ENCODE results near the gene ATP10A. TPM values are rescaled to one million over a fixed set of nuclear protein-coding genes. Genes with fewer than 3 reads are reported as not detected.

The ATP10A gene
- total RNA-seq, 1 experiment from 2014 or later = not detected

DNA sequence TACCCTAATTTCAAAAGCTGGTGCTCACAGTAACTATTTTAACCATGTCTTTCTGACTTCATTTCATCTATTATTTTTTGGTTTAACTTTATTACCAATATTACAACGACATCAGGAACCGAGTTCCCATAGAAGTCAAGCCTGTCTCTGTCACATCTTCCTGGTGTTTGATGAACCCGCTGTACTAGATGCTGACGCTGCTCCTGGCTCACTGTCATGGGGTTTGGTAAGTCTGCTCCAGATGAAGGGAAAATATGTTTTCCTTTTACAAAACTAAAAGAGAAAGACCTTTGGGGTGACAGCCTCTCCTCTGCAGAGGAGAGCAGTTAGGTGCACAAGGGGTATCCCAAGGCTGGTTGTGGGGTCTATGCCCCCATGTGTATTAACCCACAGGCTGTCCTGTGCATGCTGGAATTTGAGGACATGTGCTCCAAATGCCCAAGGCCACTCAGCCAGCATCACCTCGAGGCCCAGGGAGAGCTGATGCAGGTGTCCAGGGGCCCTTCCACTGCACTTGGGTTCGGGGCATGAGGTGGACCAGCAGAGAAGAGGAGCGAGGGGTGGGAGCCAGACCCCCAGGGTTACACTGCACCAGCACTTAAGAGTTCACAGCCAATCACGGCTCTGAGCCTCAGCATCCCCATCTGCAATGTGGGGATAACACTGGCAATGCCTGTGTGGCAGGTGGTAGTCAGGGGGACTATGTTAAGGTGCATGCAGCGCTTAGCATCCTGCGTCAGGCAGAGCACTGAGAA is 62.2 kb downstream of the ATP10A start:
- no TSS peak for BruUV-seq (replicated peaks)

DNA sequence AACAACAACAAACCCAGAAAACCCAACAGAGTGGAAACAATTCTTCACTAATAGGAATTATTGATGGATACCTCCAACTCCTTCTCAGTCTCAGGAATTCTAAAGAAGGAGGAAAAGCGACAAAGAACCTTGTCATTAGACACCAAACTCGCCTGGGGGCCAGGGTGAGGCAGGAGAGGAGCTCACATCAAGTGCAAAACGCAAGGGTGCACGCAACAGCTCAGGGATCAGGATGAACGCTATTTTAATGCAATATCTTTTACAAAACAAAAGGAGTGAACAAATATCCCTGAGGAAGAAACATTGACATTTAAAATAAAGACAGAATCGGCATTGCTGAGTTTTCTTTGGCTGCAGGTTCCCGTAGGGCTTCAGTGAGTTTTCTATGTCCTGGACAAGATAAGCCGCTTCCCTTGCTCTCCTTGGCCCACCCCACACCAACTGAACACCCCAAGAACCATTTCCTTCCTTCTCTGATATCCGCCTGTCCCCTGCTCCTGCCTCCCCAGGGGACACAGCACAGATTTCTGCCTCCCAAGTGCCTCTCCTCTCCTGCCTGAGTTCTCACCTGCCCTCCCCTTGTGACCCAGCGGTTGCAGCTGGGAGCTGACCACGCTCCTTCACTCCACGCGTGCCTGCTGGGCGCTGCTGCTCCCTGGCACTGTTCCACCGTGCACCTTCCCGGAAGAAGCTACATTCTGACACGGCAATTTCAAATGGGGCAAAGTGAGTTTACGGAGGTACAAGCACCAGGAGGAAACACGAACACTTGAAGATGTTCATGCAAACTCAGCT is 63.0 kb downstream of the ATP10A start:
- H3K9me3 Mint-ChIP-seq (ENCODE audit: unreplicated experiment) = no peaks in the 10 kb centered on the region
- Histone ChIP-seq H3K4me3 (ENCODE audit: low read depth, low read length) (no peak overlapping the region), H3K4me1 (no peaks in the 10 kb centered on the region), H3K9me3 (no peaks in the 10 kb centered on the region), H3K27me3 (replicated peaks; ENCODE audit: control insufficient read depth, insufficient read depth, low read length) (no peaks in the 10 kb centered on the region), H3K36me3 (ENCODE audit: control insufficient read depth, insufficient read depth, low read length) (no peaks in the 10 kb centered on the region)
- no peak overlapping the region for H3K4me3 Mint-ChIP-seq (ENCODE audit: unreplicated experiment)
- no peaks in the 10 kb centered on the region for H3K36me3 Mint-ChIP-seq (ENCODE audit: insufficient read depth, unreplicated experiment)
- no peaks in the 10 kb centered on the region for H3K27me3 Mint-ChIP-seq (ENCODE audit: insufficient read depth, unreplicated experiment)
- CTCF ChIA-PET = no interaction called here
- H3K27ac Mint-ChIP-seq (ENCODE audit: unreplicated experiment) = no peak overlapping the region
- no TSS peak for BruUV-seq (replicated peaks)
- POLR2A ChIA-PET = no interaction called here
- TF ChIP-seq, protein P1, sequence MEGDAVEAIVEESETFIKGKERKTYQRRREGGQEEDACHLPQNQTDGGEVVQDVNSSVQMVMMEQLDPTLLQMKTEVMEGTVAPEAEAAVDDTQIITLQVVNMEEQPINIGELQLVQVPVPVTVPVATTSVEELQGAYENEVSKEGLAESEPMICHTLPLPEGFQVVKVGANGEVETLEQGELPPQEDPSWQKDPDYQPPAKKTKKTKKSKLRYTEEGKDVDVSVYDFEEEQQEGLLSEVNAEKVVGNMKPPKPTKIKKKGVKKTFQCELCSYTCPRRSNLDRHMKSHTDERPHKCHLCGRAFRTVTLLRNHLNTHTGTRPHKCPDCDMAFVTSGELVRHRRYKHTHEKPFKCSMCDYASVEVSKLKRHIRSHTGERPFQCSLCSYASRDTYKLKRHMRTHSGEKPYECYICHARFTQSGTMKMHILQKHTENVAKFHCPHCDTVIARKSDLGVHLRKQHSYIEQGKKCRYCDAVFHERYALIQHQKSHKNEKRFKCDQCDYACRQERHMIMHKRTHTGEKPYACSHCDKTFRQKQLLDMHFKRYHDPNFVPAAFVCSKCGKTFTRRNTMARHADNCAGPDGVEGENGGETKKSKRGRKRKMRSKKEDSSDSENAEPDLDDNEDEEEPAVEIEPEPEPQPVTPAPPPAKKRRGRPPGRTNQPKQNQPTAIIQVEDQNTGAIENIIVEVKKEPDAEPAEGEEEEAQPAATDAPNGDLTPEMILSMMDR (IDR thresholded peaks at IDR 0.05; ENCODE audit: insufficient read depth in 1 of 2, low read depth in 1 of 2, low read length in 1 of 2, severe bottlenecking in 1 of 2, unreplicated experiment in 1 of 2) = no peak
- DNase-seq = no peak
- intact Hi-C loops (cut with micrococcal nuclease; ENCODE audit: unreplicated experiment) = no loop called here
- H3K4me1 Mint-ChIP-seq (ENCODE audit: low read depth, unreplicated experiment) = no peaks in the 10 kb centered on the region

More for the DNA sequence above, 62.2 kb downstream of the ATP10A start:
- Histone ChIP-seq H3K4me1 (no peaks in the 10 kb centered on the region), H3K9me3 (no peaks in the 10 kb centered on the region), H3K27me3 (replicated peaks; ENCODE audit: control insufficient read depth, insufficient read depth, low read length) (no peaks in the 10 kb centered on the region), H3K4me3 (ENCODE audit: low read depth, low read length) (no peak overlapping the region), H3K36me3 (ENCODE audit: control insufficient read depth, insufficient read depth, low read length) (no peaks in the 10 kb centered on the region)
- Mint-ChIP-seq H3K27me3 (ENCODE audit: insufficient read depth, unreplicated experiment) (no peaks in the 10 kb centered on the region), H3K4me1 (ENCODE audit: low read depth, unreplicated experiment) (no peaks in the 10 kb centered on the region), H3K4me3 (ENCODE audit: unreplicated experiment) (no peak overlapping the region), H3K9me3 (ENCODE audit: unreplicated experiment) (no peaks in the 10 kb centered on the region), H3K27ac (ENCODE audit: unreplicated experiment) (no peak overlapping the region), H3K36me3 (ENCODE audit: insufficient read depth, unreplicated experiment) (no peaks in the 10 kb centered on the region)
- TF ChIP-seq, protein P1 (IDR thresholded peaks at IDR 0.05; ENCODE audit: insufficient read depth in 1 of 2, low read depth in 1 of 2, low read length in 1 of 2, severe bottlenecking in 1 of 2, unreplicated experiment in 1 of 2) = no peak
- ChIA-PET POLR2A (no interaction called here), CTCF (no interaction called here)
- no peak for DNase-seq
- intact Hi-C loops (cut with micrococcal nuclease; ENCODE audit: unreplicated experiment) = no loop called here

DNA sequence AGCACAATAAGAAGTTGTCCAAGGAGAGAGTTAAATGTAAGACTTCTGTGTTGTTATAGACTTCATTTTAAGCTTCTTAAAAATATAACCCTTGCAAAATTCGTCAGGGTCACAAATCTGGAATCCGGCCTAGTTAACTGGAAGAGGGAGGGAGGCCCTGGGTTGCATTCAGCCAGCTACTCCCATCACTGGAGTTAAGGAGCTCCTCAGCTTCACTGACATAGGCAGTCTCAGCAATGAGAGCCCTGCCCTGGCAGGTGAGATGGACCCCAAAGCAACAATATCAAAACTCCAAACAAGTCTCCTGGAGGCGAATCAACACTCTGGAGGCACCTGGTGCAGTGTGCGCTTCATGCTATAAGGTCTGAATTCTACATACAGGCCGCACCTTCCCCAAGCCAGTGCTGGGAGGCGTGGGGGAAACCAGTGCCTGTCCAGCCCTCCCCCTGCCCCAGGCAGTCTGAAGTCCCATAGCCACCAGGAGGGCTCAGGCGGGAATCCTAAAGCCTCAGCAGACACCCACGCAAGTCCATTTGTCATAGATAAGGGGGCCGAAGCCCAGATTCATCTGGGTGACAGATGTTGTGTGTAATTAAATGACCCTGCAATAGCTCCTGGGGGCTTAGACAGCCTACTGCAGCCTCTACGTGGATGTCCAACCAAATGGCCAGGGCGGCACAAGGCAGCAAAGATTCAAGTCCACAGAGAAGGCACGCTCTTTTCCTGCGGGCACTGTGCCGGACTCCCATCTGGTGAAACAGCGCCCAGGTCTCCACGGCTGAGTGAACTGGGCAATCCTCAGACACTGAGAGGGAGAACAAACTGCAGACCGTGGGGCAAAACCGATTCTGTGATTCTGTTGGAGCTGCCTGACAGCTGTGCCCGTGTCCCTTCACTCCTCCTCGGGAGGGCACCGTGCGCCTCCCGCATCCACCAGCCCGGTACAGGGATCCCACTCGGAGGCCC is 64.9 kb downstream of the ATP10A start:
- no peaks in the 10 kb centered on the region for H3K27me3 ChIP-seq (replicated peaks; ENCODE audit: control insufficient read depth, insufficient read depth, low read length)
- no peaks in the 10 kb centered on the region for H3K4me1 Mint-ChIP-seq (ENCODE audit: low read depth, unreplicated experiment)
- no TSS peak for BruUV-seq (replicated peaks)

More for the DNA sequence above, 64.9 kb downstream of the ATP10A start:
- peaks cover 2% of the 10 kb centered on the region for H3K27me3 Mint-ChIP-seq (ENCODE audit: insufficient read depth, unreplicated experiment)
- TF ChIP-seq, protein P1 (IDR thresholded peaks at IDR 0.05; ENCODE audit: insufficient read depth in 1 of 2, low read depth in 1 of 2, low read length in 1 of 2, severe bottlenecking in 1 of 2, unreplicated experiment in 1 of 2) = no peak
- POLR2A ChIA-PET = no interaction called here
- Histone ChIP-seq H3K4me3 (ENCODE audit: low read depth, low read length) (no peak overlapping the region), H3K9me3 (no peaks in the 10 kb centered on the region), H3K36me3 (ENCODE audit: control insufficient read depth, insufficient read depth, low read length) (no peaks in the 10 kb centered on the region), H3K4me1 (no peaks in the 10 kb centered on the region)
- CTCF ChIA-PET = interaction anchor here (0.9 kb wide), 1 partner anchor 9 kb away, joined by 3 read pairs; no protein-coding TSS in a partner anchor
- no peak for DNase-seq
- H3K4me3 Mint-ChIP-seq (ENCODE audit: unreplicated experiment) = no peak overlapping the region
- H3K36me3 Mint-ChIP-seq (ENCODE audit: insufficient read depth, unreplicated experiment) = no peaks in the 10 kb centered on the region
- intact Hi-C loops (cut with micrococcal nuclease; ENCODE audit: unreplicated experiment) = no loop called here
- H3K27ac Mint-ChIP-seq (ENCODE audit: unreplicated experiment) = no peak overlapping the region
- H3K9me3 Mint-ChIP-seq (ENCODE audit: unreplicated experiment) = no peaks in the 10 kb centered on the region

Measured in Caco-2 (cell line).